Ovary (tissue), 3 donors: Measurements from ENCODE around the gene SYNM.

Source experiments
- POLR2A ChIP-seq: fragments of 450-650 bp; IDR thresholded peaks from one replicate; pipeline ENCODE4 v1.6.1; 2017; ENCODE audit warnings: antibody characterized with exemption, mild to moderate bottlenecking, moderate library complexity
- TF ChIP-seq, protein P1 (sequence below), 3 donors: fragments of 450-650 bp in 2 of 3; fragments of 200-600 bp in 1 of 3; IDR thresholded peaks; one replicate each; pipeline versions ENCODE4 v1.5.1 to v1.8.0; 2016 to 2022; ENCODE audit warnings: antibody characterized with exemption in 3 of 3, mild to moderate bottlenecking in 1 of 3
- donor health status: DM: no; HTN: no; CAD: no.

DNA sequence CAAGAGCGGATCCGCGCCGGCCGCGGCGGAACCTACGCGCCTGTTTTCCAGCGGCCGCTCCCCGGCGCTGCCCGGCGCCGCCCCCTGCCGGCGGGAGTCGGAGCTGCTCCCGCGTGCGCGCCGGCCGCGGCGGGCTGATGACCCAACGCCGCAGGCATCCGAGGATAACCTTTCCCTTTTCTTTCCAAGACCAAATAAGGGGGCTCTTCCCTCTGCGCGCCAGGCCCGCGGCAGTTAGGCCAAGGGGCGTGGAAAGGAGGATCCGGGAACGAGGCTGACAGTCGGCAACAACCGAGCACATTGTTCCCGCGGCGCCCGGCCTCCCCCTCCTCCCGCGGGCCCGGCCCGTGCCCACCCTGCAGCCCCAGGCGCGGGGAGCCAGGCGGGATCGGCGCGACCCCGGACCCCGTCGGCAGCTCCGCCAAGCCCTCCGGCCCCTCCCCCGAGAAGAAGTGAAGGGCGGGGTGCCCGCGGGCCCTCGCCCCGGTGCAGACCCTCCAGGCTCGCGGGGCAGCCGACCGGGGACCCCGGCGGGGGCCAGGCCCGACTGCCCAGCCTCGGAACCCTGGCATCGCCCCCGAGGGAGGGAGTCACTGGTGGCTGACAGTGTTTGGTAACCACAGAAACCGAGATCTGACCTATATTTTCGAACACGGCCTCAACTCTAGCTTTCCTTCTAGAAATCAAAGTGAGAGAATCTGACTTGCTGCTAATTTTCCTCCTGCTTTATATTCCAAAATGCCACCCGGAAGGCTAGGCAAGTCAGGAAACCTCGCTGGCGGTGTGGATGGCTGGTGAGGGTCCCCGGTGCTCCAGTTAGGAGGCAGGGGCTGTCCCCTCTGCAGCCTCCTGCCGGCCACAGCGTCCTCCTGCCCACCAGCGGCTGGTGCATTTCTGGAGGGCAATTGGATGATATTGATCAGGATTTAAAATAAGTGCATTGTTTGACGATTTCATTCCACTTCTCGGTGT, 45.6 kb upstream of the SYNM start:
- TF ChIP-seq, protein P1, sequence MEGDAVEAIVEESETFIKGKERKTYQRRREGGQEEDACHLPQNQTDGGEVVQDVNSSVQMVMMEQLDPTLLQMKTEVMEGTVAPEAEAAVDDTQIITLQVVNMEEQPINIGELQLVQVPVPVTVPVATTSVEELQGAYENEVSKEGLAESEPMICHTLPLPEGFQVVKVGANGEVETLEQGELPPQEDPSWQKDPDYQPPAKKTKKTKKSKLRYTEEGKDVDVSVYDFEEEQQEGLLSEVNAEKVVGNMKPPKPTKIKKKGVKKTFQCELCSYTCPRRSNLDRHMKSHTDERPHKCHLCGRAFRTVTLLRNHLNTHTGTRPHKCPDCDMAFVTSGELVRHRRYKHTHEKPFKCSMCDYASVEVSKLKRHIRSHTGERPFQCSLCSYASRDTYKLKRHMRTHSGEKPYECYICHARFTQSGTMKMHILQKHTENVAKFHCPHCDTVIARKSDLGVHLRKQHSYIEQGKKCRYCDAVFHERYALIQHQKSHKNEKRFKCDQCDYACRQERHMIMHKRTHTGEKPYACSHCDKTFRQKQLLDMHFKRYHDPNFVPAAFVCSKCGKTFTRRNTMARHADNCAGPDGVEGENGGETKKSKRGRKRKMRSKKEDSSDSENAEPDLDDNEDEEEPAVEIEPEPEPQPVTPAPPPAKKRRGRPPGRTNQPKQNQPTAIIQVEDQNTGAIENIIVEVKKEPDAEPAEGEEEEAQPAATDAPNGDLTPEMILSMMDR (IDR thresholded peaks at IDR 0.05), result peak; percentile 71 to 93 (median 86)
- TF ChIP-seq POLR2A, result no peak
